Measurements from ENCODE around the gene RPUSD1.

- TF ChIP-seq, protein P1, sequence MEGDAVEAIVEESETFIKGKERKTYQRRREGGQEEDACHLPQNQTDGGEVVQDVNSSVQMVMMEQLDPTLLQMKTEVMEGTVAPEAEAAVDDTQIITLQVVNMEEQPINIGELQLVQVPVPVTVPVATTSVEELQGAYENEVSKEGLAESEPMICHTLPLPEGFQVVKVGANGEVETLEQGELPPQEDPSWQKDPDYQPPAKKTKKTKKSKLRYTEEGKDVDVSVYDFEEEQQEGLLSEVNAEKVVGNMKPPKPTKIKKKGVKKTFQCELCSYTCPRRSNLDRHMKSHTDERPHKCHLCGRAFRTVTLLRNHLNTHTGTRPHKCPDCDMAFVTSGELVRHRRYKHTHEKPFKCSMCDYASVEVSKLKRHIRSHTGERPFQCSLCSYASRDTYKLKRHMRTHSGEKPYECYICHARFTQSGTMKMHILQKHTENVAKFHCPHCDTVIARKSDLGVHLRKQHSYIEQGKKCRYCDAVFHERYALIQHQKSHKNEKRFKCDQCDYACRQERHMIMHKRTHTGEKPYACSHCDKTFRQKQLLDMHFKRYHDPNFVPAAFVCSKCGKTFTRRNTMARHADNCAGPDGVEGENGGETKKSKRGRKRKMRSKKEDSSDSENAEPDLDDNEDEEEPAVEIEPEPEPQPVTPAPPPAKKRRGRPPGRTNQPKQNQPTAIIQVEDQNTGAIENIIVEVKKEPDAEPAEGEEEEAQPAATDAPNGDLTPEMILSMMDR (IDR thresholded peaks at IDR 0.05), result no peak
- TF ChIP-seq POLR2A (IDR thresholded peaks at IDR 0.05), result no peak
These were observed 17.8 kb downstream of the RPUSD1 start for GRCh38 chr16:770411-770810.
